GM18951 (cell line): Measurements from ENCODE around the gene FFAR1.
"Not testable (repeated sequence)": the region's sequence is repeated elsewhere in the genome, so short reads cannot be mapped to it uniquely, and the experiment has no call there.

Experiments
- POLR2A ChIP-seq: IDR thresholded peaks from 4 replicates; pipeline ENCODE4 v1.6.1; 2011; ENCODE audit warnings: mild to moderate bottlenecking; ENCODE audit not compliant: insufficient read length, insufficient read depth; ENCODE audit errors: extremely low read depth
- in situ Hi-C: fragments of 300-500 bp; cut with MboI; formaldehyde crosslinking; loops from one replicate; pipeline ENCODE4 v1.12.0; 2022; ENCODE audit warnings: low sequenced_read_pairs, mixed read lengths, inconsistent platforms; ENCODE audit not compliant: unreplicated experiment

The FFAR1 gene

GRCh38 chr19:35353635-35354034 lies 5.9 kb downstream of the FFAR1 start:
- in situ Hi-C loops: loop anchor here (5.0 kb wide), 1 partner anchor 119 kb away; no protein-coding TSS in a partner anchor
- no peak for TF ChIP-seq POLR2A

- TF ChIP-seq POLR2A: no peak
- in situ Hi-C loops: loop anchor here (5.0 kb wide), 1 partner anchor 117 kb away; no protein-coding TSS in a partner anchor
Observed at GRCh38 chr19:35354898-35355297, 7.2 kb downstream of the FFAR1 start.

DNA sequence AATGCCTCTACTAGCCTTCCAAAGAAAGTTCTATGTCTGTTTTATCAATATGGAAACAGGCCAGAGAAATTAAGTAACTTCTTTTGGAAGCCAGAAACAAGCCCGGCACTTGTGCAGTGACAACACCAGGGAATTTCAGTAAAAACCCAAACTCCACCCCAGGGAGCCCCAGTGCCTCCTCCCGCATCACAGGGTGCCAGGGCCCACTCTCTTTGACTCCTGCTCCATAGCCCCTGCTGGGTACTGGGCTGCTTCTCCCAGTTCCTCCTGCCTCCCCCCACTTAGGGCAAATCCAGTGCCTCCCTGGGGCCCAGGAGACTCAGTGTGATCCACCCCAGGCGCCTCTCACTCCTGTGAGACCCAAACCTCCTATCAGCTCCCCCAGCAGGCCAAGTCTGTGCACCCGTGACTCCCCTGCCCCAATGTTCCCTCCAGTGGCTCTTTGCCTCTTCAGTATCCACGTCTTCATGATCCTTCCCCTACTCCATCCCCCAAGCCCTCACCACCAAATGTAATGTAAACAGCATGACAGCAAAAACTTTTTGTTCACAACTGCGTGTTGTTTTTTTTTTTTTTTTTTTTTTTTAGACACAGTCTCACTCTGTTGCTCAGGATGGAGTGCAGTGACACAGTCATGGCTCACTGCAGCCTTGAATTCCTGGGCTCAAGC lies 8.2 kb downstream of the FFAR1 start:
- in situ Hi-C loops: no loop called here
- no peak for TF ChIP-seq POLR2A

GRCh38 chr19:35357867-35358573 lies 10.3 kb downstream of the FFAR1 start, which contains the start of gene FFAR3:
TSS of gene FFAR3 (plus strand) at chr19:35358460. CDS start at chr19:35358891, 431 bp downstream.
- in situ Hi-C loops: no loop called here
- TF ChIP-seq POLR2A: no peak

GRCh38 chr19:35358834-35359233 lies 11.1 kb downstream of the FFAR1 start:
- in situ Hi-C loops: not testable (repeated sequence)

DNA sequence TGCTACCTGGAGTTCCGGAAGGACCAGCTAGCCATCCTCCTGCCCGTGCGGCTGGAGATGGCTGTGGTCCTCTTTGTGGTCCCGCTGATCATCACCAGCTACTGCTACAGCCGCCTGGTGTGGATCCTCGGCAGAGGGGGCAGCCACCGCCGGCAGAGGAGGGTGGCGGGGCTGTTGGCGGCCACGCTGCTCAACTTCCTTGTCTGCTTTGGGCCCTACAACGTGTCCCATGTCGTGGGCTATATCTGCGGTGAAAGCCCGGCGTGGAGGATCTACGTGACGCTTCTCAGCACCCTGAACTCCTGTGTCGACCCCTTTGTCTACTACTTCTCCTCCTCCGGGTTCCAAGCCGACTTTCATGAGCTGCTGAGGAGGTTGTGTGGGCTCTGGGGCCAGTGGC lies 11.7 kb downstream of the FFAR1 start:
- in situ Hi-C loops: not testable (repeated sequence)

- in situ Hi-C loops: not testable (repeated sequence)
Observed at GRCh38 chr19:35360081-35360480, 12.4 kb downstream of the FFAR1 start.

DNA sequence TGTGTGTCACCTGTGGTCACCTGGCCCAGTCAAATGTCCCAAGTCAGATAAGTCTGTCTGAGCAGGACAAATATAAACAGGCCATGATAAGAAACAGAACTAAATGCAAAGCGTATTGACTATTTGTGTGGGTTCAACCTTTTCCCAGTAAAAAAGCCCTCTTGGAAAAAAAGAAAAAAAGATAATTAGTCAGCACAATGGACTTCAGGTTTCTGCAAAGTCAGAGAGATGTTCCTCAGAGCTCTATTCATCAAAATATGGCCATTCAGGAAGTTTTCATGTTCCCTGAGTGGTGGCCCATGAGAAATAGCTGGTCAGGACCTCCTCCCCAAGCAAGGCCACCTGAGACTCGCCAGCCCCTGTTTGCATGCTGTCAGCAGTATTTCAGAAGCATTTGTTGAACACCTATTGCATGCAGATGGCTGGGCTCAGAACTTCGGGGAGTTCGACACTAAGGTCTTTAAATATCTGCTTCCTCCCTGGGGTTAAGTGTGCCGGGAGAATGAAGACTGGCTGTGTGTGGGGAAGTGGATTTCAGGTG lies 13.2 kb downstream of the FFAR1 start:
- TF ChIP-seq POLR2A: no peak
- in situ Hi-C loops: no loop called here

GRCh38 chr19:35362261-35363000 lies 14.7 kb downstream of the FFAR1 start:
- no peak for TF ChIP-seq POLR2A
- in situ Hi-C loops: no loop called here

GRCh38 chr19:35363001-35363590 lies 15.4 kb downstream of the FFAR1 start:
- in situ Hi-C loops: no loop called here
- no peak for TF ChIP-seq POLR2A

GRCh38 chr19:35363711-35364425 lies 16.2 kb downstream of the FFAR1 start:
- in situ Hi-C loops: no loop called here
- TF ChIP-seq POLR2A: no peak

- no peak for TF ChIP-seq POLR2A
- in situ Hi-C loops: no loop called here
Observed at GRCh38 chr19:35365303-35365702, 17.6 kb downstream of the FFAR1 start.

- no peak for TF ChIP-seq POLR2A
- in situ Hi-C loops: no loop called here
Observed at GRCh38 chr19:35368378-35368777, 20.7 kb downstream of the FFAR1 start.
